Stimulated activated CD4-positive, alpha-beta T cell treated with anti-CD3 and anti-CD28 coated beads, Interleukin-2, amount 100 ng/mL, for 24 hours (primary cell): Measurements from ENCODE around the gene GTF2F1.
"Not testable (repeated sequence)": the region's sequence is repeated elsewhere in the genome, so short reads cannot be mapped to it uniquely, and the experiment has no call there.

Source experiments
- DNase-seq, 2 donors: peaks; one replicate each; pipeline ENCODE4 v3.0.0-alpha.2; 2020

The GTF2F1 gene

GRCh38 chr19:6354098-6354674 is 38.8 kb downstream of the GTF2F1 start:
- DNase-seq: no peak

- no peak for DNase-seq
Observed at GRCh38 chr19:6352381-6353165, 40.4 kb downstream of the GTF2F1 start.

GRCh38 chr19:6350688-6351087 is 42.3 kb downstream of the GTF2F1 start:
- DNase-seq: no peak

GRCh38 chr19:6349271-6349670 is 43.7 kb downstream of the GTF2F1 start:
- DNase-seq: not testable (repeated sequence)

GRCh38 chr19:6343462-6343861 is 49.5 kb downstream of the GTF2F1 start:
- DNase-seq: no peak

GRCh38 chr19:6340493-6341201 is 52.3 kb downstream of the GTF2F1 start:
- DNase-seq: no peak

GRCh38 chr19:6334490-6335285 is 58.3 kb downstream of the GTF2F1 start:
- no peak for DNase-seq

GRCh38 chr19:6333439-6333838 is 59.5 kb downstream of the GTF2F1 start, which contains the start of gene ACER1:
TSS of gene ACER1 (minus strand) at chr19:6333612. CDS start at chr19:6333551, 61 bp downstream.
- no peak for DNase-seq
